HepG2 (cell line): Measurements from ENCODE around the gene ACOT8. TPM values are rescaled to one million over a fixed set of nuclear protein-coding genes. Genes with fewer than 3 reads are reported as not detected.

ENCODE experiments used
- GABPA ChIP-seq, 2 experiments: IDR thresholded peaks; 2 replicates each; pipeline ENCODE4 v1.6.1; 2011 to 2016; ENCODE audit warnings: low read depth in 2 of 2, low read length in 1 of 2, missing biosample characterization in 1 of 2, missing genetic modification characterization in 1 of 2
- HNRNPUL1 ChIP-seq: fragments of 200-400 bp; formaldehyde crosslinking; IDR thresholded peaks from 2 replicates; pipeline ENCODE4 v1.6.1; 2017; ENCODE audit warnings: low read depth, mild to moderate bottlenecking, low read length, moderate library complexity
- MEIS1 ChIP-seq: sonication (generic); formaldehyde crosslinking; IDR thresholded peaks from 2 replicates; pipeline ENCODE4 v1.9.0; 2021; ENCODE audit warnings: mild to moderate bottlenecking, missing genetic modification reagents, moderate library complexity, borderline replicate concordance
- NFE2L2 ChIP-seq: fragments of 150-350 bp; IDR thresholded peaks from 2 replicates; pipeline ENCODE4 v1.6.1; 2014; ENCODE audit warnings: low read length
- NONO ChIP-seq, 2 experiments: fragments of 450-650 bp in 1 of 2; sonication (generic) in 1 of 2; formaldehyde crosslinking in 1 of 2; IDR thresholded peaks in 1 of 2; conservative IDR thresholded peaks in 1 of 2; 2 replicates each; pipeline versions ENCODE4 v1.6.1 to v1.8.0; 2017 to 2022; ENCODE audit warnings: mild to moderate bottlenecking in 1 of 2, missing genetic modification reagents in 1 of 2, moderate library complexity in 1 of 2
- NR3C1 ChIP-seq: sonication (generic); formaldehyde crosslinking; IDR thresholded peaks from 2 replicates; pipeline ENCODE4 v1.4.0; 2020; ENCODE audit warnings: missing genetic modification reagents
- PCBP2 ChIP-seq: fragments of 200-400 bp; formaldehyde crosslinking; optimal IDR thresholded peaks from 2 replicates; pipeline ENCODE3; 2018; ENCODE audit warnings: low read length, low read depth; ENCODE audit not compliant: poor library complexity, severe bottlenecking
- SIN3B ChIP-seq: fragments of 150-350 bp; IDR thresholded peaks from 2 replicates; pipeline ENCODE4 v1.6.1; 2014; ENCODE audit warnings: low read length
- TBP ChIP-seq: sonication (generic); formaldehyde crosslinking; IDR thresholded peaks from 2 replicates; pipeline ENCODE4 v1.5.0; 2020; ENCODE audit warnings: missing genetic modification reagents
- TBX3 ChIP-seq: fragments of 450-650 bp; IDR thresholded peaks from 2 replicates; pipeline ENCODE4 v1.6.1; 2017; ENCODE audit warnings: antibody characterized with exemption, mild to moderate bottlenecking, inconsistent platforms, borderline replicate concordance
- ZFP36 ChIP-seq: fragments of 150-350 bp; IDR thresholded peaks from 2 replicates; pipeline ENCODE4 v1.6.1; 2018; ENCODE audit warnings: borderline replicate concordance, low read length, low read depth; ENCODE audit not compliant: partially characterized antibody
- ZNF605 ChIP-seq: sonication (generic); formaldehyde crosslinking; IDR thresholded peaks from 2 replicates; pipeline ENCODE4 v1.8.0; 2022; ENCODE audit warnings: mild to moderate bottlenecking, missing genetic modification reagents
- ZNF678 ChIP-seq: sonication (generic); formaldehyde crosslinking; IDR thresholded peaks from 2 replicates; pipeline ENCODE4 v1.4.0; 2020; ENCODE audit warnings: mild to moderate bottlenecking, missing genetic modification reagents
- ZNF766 ChIP-seq: sonication (generic); formaldehyde crosslinking; IDR thresholded peaks from 2 replicates; pipeline ENCODE4 v1.5.0; 2020; ENCODE audit warnings: missing genetic modification reagents, borderline replicate concordance
- ZNF850 ChIP-seq: sonication (generic); formaldehyde crosslinking; conservative IDR thresholded peaks from 2 replicates; pipeline ENCODE4 v1.9.0; 2021; ENCODE audit warnings: mild to moderate bottlenecking, missing genetic modification reagents
- ZNF883 ChIP-seq: sonication (generic); formaldehyde crosslinking; IDR thresholded peaks from 2 replicates; pipeline ENCODE4 v1.5.1; 2020; ENCODE audit warnings: mild to moderate bottlenecking, missing genetic modification reagents; ENCODE audit errors: not compliant biosample characterization
- polyA plus RNA-seq, 8 experiments: library from polyadenylated mRNA; depleted of rRNA in 3 of 8; stranded (reverse) in 7 of 8; unstranded in 1 of 8; fragments of >200 nt; fragmentation: Illumina TruSeq in 4 of 8; extraction: Trizol in 4 of 8; gene quantifications; 2 replicates each; pipeline versions ENCODE4 v1.2.1 to v1.2.3, GENCODE V29; 2011 to 2016; ENCODE audit warnings: low read depth in 4 of 8, missing spikeins in 1 of 8, mixed read lengths in 1 of 8; ENCODE audit not compliant: insufficient read depth in 1 of 8
- total RNA-seq, 5 experiments: library from RNA; depleted of rRNA; stranded (reverse); fragments of >200 nt; fragmentation: Illumina TruSeq; extraction: Trizol; gene quantifications; 2 replicates each; pipeline ENCODE4 v1.2.3, GENCODE V29; 2016; ENCODE audit warnings: low read depth in 1 of 5
- TF ChIP-seq, protein P1 (sequence below): sonication (generic); formaldehyde crosslinking; IDR thresholded peaks from 2 replicates; pipeline ENCODE4 v1.8.0; 2023; ENCODE audit warnings: mild to moderate bottlenecking, missing genetic modification reagents
- TF ChIP-seq, protein P2 (sequence below): sonication (generic); formaldehyde crosslinking; IDR thresholded peaks from 2 replicates; pipeline ENCODE4 v1.5.1; 2020; ENCODE audit warnings: mild to moderate bottlenecking, missing genetic modification reagents, borderline replicate concordance
- TF ChIP-seq, protein P3 (sequence below): sonication (generic); formaldehyde crosslinking; IDR thresholded peaks from 2 replicates; pipeline ENCODE4 v1.4.0; 2020; ENCODE audit warnings: missing genetic modification reagents
- TF ChIP-seq, protein P4 (sequence below): sonication (generic); formaldehyde crosslinking; IDR thresholded peaks from 2 replicates; pipeline ENCODE4 v1.8.1; 2023; ENCODE audit warnings: mild to moderate bottlenecking, inconsistent platforms, moderate library complexity, missing genetic modification reagents, borderline replicate concordance

The ACOT8 gene
- total and polyA plus RNA-seq, 2 of the 13 experiments (the other 11 are each of a cell fraction or from before 2014, with no cell fraction given), result 31.4 to 45.5 TPM

DNA sequence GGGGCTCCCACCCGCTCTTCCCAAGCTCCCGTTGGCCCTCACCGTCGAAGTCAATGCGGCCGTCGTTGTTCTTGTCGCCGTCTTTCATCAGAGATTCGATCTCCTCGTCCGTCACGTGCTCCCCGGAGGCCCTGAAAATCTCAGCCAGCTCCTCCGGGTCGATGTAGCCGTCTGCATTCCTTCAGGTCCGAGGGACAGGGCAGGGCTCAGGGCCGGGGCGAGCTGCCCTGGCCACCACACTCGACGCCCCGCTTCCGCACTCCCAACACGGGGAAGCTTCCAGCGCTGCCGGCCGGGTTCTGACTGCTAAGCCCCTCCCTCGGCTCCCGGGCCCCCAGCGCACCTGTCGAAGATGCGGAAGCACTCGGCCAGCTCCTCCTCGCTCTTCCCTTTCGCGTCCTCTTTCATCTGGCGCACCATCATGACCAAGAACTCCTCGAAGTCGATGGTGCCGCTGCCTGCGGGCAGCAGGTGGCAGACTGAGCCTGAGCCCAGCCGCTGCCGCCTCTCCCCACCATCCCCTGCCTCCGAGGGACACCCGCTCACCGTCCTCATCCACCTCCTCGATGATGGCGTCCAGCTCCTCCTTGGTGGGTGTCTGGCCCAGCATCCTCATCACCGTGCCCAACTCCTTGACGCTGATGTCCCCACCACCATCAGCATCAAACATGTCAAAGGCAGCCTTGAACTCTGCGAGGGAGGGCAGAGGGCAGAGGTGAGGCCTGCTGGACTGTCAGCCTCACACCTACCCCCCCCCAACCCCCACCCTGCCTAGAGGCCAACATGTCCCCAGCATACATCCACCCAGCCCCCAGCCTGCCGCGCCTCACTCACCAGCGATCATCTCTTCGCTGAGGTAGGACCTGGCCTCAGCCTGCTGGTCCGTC, 33.0 kb downstream of the ACOT8 start (continued):
- TF ChIP-seq TBX3 (no peak), NFE2L2 (no peak), NR3C1 (CRISPR knock-in tag) (no peak), ZNF850 (CRISPR knock-in tag) (no peak), TBP (CRISPR knock-in tag) (no peak), ZFP36 (no peak), ZNF766 (CRISPR knock-in tag) (no peak), ZNF883 (CRISPR knock-in tag) (no peak), MEIS1 (CRISPR knock-in tag) (no peak), GABPA (IDR thresholded peaks at IDR 0.05; ENCODE audit: low read depth, low read length) (no peak), GABPA (CRISPR knock-in tag; IDR thresholded peaks at IDR 0.05; ENCODE audit: low read depth) (no peak), ZNF605 (no peak), ZNF678 (CRISPR knock-in tag) (no peak), HNRNPUL1 (no peak), NONO (IDR thresholded peaks at IDR 0.05) (no peak), NONO (CRISPR knock-in tag; conservative IDR thresholded peaks at IDR 0.05) (peak; percentile 57), PCBP2 (no peak), SIN3B (no peak)
- TF ChIP-seq, protein P1, sequence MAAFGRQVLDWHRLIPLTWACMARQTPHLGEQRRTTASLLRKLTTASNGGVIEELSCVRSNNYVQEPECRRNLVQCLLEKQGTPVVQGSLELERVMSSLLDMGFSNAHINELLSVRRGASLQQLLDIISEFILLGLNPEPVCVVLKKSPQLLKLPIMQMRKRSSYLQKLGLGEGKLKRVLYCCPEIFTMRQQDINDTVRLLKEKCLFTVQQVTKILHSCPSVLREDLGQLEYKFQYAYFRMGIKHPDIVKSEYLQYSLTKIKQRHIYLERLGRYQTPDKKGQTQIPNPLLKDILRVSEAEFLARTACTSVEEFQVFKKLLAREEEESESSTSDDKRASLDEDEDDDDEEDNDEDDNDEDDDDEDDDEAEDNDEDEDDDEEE, result no peak
- TF ChIP-seq, protein P2, sequence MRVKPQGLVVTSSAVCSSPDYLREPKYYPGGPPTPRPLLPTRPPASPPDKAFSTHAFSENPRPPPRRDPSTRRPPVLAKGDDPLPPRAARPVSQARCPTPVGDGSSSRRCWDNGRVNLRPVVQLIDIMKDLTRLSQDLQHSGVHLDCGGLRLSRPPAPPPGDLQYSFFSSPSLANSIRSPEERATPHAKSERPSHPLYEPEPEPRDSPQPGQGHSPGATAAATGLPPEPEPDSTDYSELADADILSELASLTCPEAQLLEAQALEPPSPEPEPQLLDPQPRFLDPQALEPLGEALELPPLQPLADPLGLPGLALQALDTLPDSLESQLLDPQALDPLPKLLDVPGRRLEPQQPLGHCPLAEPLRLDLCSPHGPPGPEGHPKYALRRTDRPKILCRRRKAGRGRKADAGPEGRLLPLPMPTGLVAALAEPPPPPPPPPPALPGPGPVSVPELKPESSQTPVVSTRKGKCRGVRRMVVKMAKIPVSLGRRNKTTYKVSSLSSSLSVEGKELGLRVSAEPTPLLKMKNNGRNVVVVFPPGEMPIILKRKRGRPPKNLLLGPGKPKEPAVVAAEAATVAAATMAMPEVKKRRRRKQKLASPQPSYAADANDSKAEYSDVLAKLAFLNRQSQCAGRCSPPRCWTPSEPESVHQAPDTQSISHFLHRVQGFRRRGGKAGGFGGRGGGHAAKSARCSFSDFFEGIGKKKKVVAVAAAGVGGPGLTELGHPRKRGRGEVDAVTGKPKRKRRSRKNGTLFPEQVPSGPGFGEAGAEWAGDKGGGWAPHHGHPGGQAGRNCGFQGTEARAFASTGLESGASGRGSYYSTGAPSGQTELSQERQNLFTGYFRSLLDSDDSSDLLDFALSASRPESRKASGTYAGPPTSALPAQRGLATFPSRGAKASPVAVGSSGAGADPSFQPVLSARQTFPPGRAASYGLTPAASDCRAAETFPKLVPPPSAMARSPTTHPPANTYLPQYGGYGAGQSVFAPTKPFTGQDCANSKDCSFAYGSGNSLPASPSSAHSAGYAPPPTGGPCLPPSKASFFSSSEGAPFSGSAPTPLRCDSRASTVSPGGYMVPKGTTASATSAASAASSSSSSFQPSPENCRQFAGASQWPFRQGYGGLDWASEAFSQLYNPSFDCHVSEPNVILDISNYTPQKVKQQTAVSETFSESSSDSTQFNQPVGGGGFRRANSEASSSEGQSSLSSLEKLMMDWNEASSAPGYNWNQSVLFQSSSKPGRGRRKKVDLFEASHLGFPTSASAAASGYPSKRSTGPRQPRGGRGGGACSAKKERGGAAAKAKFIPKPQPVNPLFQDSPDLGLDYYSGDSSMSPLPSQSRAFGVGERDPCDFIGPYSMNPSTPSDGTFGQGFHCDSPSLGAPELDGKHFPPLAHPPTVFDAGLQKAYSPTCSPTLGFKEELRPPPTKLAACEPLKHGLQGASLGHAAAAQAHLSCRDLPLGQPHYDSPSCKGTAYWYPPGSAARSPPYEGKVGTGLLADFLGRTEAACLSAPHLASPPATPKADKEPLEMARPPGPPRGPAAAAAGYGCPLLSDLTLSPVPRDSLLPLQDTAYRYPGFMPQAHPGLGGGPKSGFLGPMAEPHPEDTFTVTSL (CRISPR knock-in tag), result no peak
- TF ChIP-seq, protein P3, sequence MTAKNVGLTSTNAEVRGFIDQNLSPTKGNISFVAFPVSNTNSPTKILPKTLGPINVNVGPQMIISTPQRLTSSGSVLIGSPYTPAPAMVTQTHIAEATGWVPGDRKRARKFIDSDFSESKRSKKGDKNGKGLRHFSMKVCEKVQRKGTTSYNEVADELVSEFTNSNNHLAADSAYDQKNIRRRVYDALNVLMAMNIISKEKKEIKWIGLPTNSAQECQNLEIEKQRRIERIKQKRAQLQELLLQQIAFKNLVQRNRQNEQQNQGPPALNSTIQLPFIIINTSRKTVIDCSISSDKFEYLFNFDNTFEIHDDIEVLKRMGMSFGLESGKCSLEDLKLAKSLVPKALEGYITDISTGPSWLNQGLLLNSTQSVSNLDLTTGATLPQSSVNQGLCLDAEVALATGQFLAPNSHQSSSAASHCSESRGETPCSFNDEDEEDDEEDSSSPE (CRISPR knock-in tag), result no peak
- TF ChIP-seq, protein P4, sequence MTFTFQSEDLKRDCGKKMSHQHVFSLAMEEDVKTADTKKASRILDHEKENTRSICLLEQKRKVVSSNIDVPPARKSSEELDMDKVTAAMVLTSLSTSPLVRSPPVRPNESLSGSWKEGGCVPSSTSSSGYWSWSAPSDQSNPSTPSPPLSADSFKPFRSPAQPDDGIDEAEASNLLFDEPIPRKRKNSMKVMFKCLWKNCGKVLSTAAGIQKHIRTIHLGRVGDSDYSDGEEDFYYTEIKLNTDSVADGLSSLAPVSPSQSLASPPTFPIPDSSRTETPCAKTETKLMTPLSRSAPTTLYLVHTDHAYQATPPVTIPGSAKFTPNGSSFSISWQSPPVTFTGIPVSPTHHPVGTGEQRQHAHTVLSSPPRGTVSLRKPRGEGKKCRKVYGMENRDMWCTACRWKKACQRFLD (CRISPR knock-in tag), result no peak
